Skeletal muscle cell (primary cell): Measurements from ENCODE around the gene DHRSX.
"Not testable (repeated sequence)": the region's sequence is repeated elsewhere in the genome, so short reads cannot be mapped to it uniquely, and the experiment has no call there.

ENCODE experiments used
- DNase-seq: peaks from one replicate; pipeline ENCODE4 v3.0.0-alpha.2; 2010; ENCODE audit warnings: low read depth
- H3K4me3 ChIP-seq: 2 replicates; pipeline ENCODE4 v1.5.1; 2011; ENCODE audit warnings: low read depth, mild to moderate bottlenecking, control low read depth, low read length, moderate library complexity

DHRSX gene

DNA sequence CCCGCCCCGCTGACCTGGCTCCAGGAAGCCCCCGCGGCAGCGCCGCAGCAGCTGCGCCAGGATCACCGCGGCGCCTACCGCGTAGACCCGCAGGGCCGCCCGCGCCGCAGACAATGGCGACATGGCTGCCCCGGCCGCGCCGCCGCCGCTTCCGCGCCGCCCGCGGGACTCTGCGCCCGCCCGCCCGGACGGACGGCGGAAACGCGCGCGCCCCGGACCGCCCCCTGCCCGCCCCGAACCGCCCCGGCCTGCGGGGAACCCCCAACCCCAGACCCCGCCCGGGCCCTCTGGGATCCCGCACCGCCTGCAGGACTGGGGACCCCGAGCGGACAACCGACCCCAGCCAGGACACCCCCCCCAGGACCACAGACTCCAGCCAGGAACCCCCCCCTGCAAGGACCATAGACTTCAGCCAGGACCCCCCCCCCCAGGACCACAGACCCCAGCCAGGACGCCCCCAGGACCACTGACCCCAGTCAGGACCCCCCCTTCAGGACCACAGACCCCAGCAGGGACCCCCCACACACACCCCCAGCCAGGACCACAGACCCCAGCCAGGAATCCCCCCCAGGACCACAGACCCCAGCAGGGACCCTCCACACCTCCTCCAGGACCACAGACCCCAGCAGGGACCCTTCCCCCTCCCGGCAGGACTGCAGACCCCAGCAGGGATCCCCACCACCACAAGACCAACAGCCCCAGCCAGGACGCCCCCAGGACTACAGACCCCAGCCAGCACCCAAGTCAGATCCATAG lies at the start of gene DHRSX, which contains the start of gene ZBED1:
Gene DHRSX (minus strand): TSS at position 174 of the 756 bp plus-strand sequence. CDS start 51 bp downstream, at position 123.
Gene ZBED1 (minus strand): TSS at position 174 of the 756 bp plus-strand sequence. CDS start 10,257 bp downstream, outside the sequence.
- peak within 1 kb of the TSS; percentile 79 for H3K4me3 ChIP-seq
- no peak for DNase-seq

GRCh38 chrX:2549876-2550275 lies 49.1 kb upstream of the DHRSX start:
- no peak for DNase-seq
- H3K4me3 ChIP-seq: no peak overlapping the region

GRCh38 chrX:2548711-2549423 lies 48.1 kb upstream of the DHRSX start:
- H3K4me3 ChIP-seq: no peak overlapping the region
- no peak for DNase-seq

DNA sequence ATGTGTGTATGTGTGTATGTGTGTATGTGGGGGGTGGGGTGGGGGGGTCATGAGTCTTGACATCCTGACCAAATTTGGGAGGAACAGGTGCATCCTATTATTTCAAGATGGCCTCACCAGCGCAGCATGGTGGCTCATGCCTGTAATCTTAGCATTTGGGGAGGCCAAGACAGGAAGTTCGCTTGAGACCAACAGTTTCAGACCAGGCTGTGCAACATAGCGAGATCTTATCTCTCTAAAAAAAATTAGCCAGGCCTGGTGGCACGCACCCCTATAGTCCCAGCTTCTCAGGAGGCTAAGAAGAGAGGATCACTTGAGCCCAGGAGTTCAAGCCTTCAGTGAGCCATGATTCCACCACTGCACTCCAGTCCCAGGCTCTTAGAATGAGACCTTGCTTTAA lies 47.0 kb upstream of the DHRSX start:
- H3K4me3 ChIP-seq: no peak overlapping the region

GRCh38 chrX:2546496-2546895 lies 45.7 kb upstream of the DHRSX start:
- no peak overlapping the region for H3K4me3 ChIP-seq

More for the DNA sequence above, 47.0 kb upstream of the DHRSX start:
- no peak for DNase-seq

GRCh38 chrX:2545144-2545543 lies 44.4 kb upstream of the DHRSX start:
- no peak overlapping the region for H3K4me3 ChIP-seq
- no peak for DNase-seq

More at GRCh38 chrX:2546496-2546895, 45.7 kb upstream of the DHRSX start:
- no peak for DNase-seq

DNA sequence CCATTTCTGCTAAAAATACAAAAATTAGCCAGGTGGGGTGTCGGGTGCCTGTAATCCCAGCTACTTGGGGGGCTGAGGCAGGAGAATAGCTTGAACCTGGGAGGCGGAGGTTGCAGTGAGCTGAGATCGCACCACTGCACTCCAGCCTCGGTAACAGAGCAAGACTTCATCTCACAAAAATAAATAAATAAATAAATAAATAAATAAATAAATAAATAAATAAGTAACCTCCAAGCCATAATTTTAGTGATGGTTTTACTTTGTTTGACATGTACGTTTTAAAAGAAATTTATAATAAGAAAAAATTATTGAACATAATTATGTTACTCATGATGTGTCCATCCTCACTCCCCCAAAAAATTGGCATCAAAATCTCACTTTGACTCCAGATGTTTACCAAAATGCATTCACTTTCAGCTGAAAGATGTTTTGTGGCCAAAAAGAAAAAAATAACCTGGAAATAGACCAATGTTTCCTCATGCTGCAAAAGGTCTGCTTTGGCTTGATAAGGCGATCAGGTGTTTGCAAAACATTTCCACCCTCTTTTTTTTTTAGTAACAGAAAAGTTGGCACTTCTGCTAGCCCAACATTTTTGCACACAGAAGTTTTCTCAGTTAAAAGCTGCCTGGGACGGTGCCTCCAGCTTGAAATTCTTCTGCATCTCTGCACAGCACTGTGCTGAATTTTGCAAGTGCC lies 42.2 kb upstream of the DHRSX start:
- no peak overlapping the region for H3K4me3 ChIP-seq
- no peak for DNase-seq

GRCh38 chrX:2541603-2542002 lies 40.8 kb upstream of the DHRSX start:
- H3K4me3 ChIP-seq: no peak overlapping the region
- DNase-seq: no peak

DNA sequence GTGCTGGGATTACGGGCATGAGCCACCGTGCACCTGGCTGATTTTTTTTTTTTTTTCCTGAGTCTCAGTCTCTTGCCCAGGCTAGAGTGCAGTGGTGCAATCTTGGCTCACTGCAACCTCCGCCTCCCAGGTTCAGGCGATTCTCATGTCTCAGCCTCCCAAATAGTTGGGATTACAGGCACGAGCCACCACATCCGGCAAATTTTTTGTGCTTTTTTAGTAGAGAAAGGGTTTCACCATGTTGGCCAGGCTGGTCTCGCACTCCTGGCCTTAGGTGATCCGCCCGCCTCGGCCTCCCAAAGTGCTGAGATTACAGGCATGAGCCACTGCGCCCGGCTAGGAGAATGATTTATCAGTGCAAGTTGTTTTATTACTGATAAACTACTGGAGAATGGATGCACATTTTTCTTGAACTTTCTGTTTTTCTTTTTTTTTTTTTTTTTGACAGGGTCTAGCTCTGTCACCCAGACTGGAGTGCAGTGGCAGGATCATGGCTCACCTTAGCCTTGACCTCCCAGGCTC lies 39.7 kb upstream of the DHRSX start:
- H3K4me3 ChIP-seq: no peak overlapping the region
- no peak for DNase-seq

DNA sequence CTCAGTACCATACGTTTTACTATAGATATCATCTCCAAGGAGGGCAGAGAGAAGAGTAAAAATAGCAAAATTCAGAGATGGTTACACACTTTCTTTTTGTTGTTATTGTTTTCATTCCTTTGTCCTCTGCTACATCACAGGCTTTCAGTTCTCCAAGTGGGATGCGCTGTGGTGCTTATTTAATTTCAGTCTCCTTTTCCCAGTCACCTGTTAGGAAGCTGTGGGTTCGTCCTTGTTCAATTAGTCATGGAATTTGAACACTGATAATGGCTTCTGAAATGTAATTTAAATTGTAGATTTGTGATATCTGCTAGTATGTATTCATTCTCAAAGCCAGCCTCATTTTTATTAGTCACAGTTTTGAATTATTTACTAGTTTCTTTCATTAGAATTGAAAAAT lies 38.8 kb upstream of the DHRSX start:
- H3K4me3 ChIP-seq: no peak overlapping the region
- DNase-seq: no peak

- no peak for DNase-seq
- H3K4me3 ChIP-seq: no peak overlapping the region
Measured at GRCh38 chrX:2538031-2538757, 37.4 kb upstream of the DHRSX start.

DNA sequence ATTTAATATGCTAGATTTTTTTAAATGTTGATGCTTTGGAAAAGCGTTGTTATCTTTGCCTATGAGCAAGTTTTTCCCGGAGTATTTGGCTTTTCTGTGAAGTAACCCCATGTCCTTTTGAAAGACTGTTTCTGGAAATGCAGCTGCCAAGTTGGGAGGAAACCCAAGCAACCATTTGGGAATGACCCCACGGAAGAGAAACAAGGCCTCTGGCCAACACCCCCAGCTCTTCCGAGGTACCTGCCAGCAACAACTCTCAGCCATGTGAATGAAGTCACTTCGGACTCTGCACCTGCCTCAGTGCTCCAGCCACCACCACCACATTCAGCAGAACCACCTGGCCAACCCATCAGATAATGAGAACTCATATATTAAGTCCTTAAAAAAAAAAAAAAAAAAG lies 36.2 kb upstream of the DHRSX start:
- no peak overlapping the region for H3K4me3 ChIP-seq
- DNase-seq: no peak

- no peak for DNase-seq
- H3K4me3 ChIP-seq: no peak overlapping the region
Measured at GRCh38 chrX:2536141-2536540, 35.4 kb upstream of the DHRSX start.

DNA sequence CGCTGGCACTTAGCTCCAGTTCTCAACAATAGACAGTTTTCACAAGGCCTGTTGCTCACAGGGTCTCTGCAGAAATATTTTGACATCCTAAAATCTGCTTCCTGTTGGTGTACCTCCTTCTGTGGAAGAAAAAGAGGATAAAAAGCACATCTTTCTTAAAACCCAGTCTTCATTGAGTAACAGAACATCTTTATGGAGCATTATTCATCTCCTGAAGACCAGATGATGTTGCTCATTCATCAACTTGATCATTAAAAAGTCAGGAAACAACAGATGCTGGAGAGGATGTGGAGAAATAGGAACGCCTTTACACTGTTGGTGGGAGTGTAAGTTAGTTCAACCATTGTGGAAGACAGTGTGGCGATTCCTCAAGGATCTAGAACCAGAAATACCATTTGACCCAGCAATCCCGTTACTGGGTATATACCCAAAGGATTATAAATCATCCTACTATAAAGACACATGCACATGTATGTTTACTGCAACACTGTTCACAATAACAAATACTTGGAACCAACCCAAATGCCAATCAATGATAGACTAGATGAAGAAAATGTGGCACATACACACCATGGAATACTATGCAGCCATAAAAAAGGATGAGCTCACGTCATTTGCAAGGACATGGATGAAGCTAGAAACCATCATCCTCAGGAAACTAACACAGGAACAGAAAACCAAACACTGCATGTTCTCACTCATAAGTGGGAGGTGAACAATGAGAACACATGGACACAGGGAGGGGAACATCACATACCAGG lies 33.7 kb upstream of the DHRSX start:
- DNase-seq, H3K4me3 ChIP-seq: not testable (repeated sequence)

GRCh38 chrX:2533424-2533823 lies 32.6 kb upstream of the DHRSX start:
- no peak overlapping the region for H3K4me3 ChIP-seq
- DNase-seq: no peak

DNA sequence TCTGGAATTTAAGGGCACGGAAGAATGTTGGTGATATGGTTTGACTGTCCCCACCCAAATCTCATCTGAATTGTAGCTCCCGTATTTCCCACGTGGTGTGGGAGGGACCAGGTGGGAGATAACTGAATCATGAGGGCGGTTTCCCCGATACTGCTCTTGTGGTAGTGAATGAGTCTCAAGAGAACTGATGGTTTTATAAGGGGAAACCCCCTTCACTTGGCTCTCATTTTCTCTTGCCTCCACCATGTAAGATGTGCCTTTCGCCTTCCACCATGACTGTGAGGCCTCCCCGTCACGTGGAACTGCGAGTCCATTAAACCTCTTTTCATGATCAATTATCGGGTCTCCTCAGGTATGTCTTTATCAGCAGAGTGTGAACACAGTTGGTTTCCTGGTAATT lies 25.6 kb upstream of the DHRSX start:
- no peak for DNase-seq
- no peak overlapping the region for H3K4me3 ChIP-seq

DNA sequence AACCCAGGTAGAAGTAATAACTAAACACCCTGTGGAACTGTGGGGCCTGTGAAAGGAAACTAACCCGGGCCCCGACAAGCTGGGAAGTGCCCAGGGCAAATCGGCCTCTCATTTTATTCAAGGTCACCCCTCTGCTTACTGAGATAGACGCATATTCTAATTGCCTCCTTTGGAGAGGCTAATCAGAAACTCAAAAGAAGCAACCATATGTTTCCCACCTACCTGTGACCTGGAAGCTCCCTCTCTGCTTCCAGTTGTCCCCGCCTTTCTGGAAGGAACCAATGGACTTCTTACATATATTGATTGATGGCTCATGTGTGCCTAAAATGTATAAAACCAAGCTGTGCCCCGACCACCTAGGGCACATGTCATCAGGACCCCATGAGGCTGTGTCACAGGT lies 23.1 kb upstream of the DHRSX start:
- DNase-seq: no peak
- no peak overlapping the region for H3K4me3 ChIP-seq

DNA sequence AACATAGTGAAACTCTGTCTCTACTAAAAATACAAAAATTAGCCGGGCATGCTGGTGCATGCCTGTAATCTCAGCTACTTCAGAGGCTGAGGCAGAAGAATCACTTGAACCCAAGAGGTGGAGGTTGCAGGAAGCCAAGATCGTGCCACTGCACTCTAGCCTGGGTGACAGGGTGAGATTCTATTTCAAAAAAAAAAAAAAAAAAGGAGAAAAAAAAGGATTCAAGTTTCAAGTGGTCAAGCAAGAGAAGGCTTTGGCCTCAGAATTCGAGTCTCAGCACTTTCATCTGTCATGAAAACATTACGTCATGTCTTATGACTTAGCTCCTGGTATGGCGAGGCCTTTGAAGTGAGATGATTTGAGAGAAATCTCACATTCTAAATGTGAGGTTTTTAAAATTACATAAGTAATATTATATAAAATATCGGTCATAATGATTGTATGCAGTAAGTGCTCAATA lies 21.2 kb upstream of the DHRSX start:
- DNase-seq: no peak
- H3K4me3 ChIP-seq: no peak overlapping the region
